Measurements from ENCODE around the gene ZNF557.

DNA sequence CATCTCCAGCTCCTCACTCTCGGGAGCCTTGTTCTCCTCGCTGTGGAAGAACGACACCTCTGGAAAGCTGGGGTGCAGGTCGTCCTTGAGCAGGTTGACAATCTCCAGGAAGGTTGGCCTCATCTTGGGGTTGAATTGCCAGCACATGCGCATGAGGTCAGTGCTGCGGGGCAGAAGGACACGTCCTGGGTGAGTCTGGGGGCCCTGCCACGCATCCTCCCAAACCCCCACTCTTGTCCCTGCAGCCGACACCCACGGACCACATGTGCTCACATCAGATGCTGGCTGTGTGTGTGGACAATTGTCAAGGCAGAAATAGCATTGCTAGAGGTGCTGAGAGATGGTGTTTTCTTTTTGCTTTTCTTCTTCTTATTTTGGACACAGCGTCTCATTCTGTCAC, 47.7 kb downstream of the ZNF557 start:
- TF ChIP-seq CTCF (IDR thresholded peaks at IDR 0.05 in 8 of 11, conservative IDR thresholded peaks at IDR 0.05 in 3 of 11) = no peak
- TF ChIP-seq POLR2AphosphoS5 (IDR thresholded peaks at IDR 0.05) = peak; percentile 3 to 71 (median 50)
